Measurements from ENCODE around the gene ASPSCR1. TPM values are rescaled to one million over a fixed set of nuclear protein-coding genes. Genes with fewer than 3 reads are reported as not detected.
A peak's percentile ranks its signal among the peaks of the same experiment; 100 is the strongest.

ASPSCR1 gene
- total RNA-seq, 2 donors from 2014 or later, result 14.1 to 18.8 TPM

DNA sequence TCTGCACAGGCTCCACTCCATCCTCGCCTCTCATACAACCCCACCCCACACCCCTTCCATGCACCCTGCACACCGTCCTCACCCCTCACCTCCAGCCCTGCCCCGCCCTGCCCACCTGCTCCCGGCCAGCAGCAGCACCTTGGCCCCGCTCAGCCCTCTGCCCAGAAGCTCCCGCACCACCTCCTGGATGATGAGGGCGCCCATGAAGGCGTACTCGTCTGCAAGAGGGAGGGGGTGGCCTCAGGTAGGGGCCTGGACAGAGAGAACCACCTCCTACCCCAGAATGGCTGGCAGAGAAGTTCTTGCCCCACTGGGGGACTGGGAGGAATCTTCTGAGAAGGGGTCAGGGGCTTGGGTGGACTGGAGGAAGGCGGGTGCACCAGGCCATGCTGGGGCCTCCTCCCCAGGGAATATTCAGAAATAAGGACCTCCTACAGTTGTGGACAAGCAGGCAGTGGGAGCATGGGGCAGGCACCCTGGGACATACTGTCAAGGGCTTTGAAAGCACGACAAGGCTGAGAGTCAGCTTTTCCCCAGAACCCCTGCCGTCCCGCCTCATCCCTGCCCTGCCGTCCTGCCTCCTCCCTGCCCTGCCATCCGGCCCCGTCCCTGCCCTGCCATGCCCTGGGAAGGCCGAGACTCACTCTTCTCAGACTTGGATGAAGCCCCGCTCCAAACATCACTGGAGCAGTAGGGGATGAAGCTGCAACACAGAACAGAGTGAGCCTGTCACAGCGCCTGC, 19.6 kb upstream of the ASPSCR1 start:
- no peak overlapping the region for H3K4me3 ChIP-seq
- peaks cover 0 to 23% of the 10 kb centered on the region in 2 donors for H3K4me1 ChIP-seq
- no peaks in the 10 kb centered on the region for H3K36me3 ChIP-seq
- TF ChIP-seq, protein P1, sequence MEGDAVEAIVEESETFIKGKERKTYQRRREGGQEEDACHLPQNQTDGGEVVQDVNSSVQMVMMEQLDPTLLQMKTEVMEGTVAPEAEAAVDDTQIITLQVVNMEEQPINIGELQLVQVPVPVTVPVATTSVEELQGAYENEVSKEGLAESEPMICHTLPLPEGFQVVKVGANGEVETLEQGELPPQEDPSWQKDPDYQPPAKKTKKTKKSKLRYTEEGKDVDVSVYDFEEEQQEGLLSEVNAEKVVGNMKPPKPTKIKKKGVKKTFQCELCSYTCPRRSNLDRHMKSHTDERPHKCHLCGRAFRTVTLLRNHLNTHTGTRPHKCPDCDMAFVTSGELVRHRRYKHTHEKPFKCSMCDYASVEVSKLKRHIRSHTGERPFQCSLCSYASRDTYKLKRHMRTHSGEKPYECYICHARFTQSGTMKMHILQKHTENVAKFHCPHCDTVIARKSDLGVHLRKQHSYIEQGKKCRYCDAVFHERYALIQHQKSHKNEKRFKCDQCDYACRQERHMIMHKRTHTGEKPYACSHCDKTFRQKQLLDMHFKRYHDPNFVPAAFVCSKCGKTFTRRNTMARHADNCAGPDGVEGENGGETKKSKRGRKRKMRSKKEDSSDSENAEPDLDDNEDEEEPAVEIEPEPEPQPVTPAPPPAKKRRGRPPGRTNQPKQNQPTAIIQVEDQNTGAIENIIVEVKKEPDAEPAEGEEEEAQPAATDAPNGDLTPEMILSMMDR (IDR thresholded peaks at IDR 0.05), result no peak
- no peaks in the 10 kb centered on the region for H3K9me3 ChIP-seq
- no peak overlapping the region for H3K27ac ChIP-seq
- no peak for DNase-seq (ENCODE audit: low spot score)
- H3K27me3 ChIP-seq, result peaks cover 11 to 34% of the 10 kb centered on the region in 2 donors

DNA sequence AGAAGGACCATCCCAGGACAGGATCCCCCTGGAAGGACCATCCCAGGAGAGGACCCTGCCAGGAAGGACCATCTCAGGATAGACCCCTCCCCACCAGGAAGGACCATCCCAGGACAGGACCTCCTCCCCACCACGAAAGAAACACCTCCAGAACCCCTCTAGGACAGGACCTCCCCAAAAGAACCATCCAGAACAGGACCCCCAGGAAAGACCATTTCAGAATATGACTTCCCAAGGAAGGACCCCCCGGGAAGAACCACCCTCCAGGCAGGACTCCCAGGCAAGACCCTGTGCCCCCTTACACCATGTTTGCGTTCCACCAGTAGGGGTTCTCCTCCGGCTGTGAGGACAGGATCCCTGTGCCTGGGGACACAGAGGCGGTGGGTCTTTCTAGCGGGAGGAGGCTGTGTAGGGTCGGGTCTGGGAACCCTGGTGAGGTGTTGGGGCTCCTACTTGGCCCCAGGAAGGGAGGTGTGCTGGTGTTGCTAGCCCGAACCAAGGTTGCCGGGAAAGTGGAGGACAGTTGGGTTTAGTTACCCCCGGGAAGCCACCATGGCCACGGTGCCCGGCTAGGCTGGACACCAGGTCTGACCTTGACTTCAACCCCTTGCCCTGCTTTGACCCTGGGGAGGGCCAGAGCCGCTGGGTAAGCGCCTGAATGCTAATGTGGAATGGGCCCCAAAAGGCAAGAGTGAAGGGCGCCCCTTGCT, 18.6 kb upstream of the ASPSCR1 start:
- no peak overlapping the region for H3K4me3 ChIP-seq
- TF ChIP-seq, protein P1 (IDR thresholded peaks at IDR 0.05), result no peak
- H3K4me1 ChIP-seq, result peaks cover 0 to 23% of the 10 kb centered on the region in 2 donors
- no peaks in the 10 kb centered on the region for H3K36me3 ChIP-seq
- peaks cover 11 to 34% of the 10 kb centered on the region in 2 donors for H3K27me3 ChIP-seq
- H3K9me3 ChIP-seq, result no peaks in the 10 kb centered on the region
- no peak for DNase-seq (ENCODE audit: low spot score)
- no peak overlapping the region for H3K27ac ChIP-seq

- H3K27ac ChIP-seq, result no peak overlapping the region
- H3K36me3 ChIP-seq, result no peaks in the 10 kb centered on the region
- no peaks in the 10 kb centered on the region for H3K9me3 ChIP-seq
- no peak for DNase-seq (ENCODE audit: low spot score)
- peaks cover 11 to 34% of the 10 kb centered on the region in 2 donors for H3K27me3 ChIP-seq
- TF ChIP-seq, protein P1 (IDR thresholded peaks at IDR 0.05), result peak; percentile 83 to 89
- H3K4me1 ChIP-seq, result peaks cover 0 to 23% of the 10 kb centered on the region in 2 donors
- H3K4me3 ChIP-seq, result peak overlapping the region; percentile 21 to 49
Measured at GRCh38 chr17:81959362-81960129, 17.9 kb upstream of the ASPSCR1 start.

GRCh38 chr17:81960130-81960958, 17.1 kb upstream of the ASPSCR1 start:
- TF ChIP-seq, protein P1 (IDR thresholded peaks at IDR 0.05), result no peak
- Histone ChIP-seq H3K9me3 (no peaks in the 10 kb centered on the region), H3K27me3 (peaks cover 11 to 34% of the 10 kb centered on the region in 2 donors), H3K36me3 (no peaks in the 10 kb centered on the region), H3K4me3 (peak overlapping the region; percentile 21 to 49), H3K4me1 (peaks cover 0 to 23% of the 10 kb centered on the region in 2 donors), H3K27ac (no peak overlapping the region)
- no peak for DNase-seq (ENCODE audit: low spot score)

DNA sequence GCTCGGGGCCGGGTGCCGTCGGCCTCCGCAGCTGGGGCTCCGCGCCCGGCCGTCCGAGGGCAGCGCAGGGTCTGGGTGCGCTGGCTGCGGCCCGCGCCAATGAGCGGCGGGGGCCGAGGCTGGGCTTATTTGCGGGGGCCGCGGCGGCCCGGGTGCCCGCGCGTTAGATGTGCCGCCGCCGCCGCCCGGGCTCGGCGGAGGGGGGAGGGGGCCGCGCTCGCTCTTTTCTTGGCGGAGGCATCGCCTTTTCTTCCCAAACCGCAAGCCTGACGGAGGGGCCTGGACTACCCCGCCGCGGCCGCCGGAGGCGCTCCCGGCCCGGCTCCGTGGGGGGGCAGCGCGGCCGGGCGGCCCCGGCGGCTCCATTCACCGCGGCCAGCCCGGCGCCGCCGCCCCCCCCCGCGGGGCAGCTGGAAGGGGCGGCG, 16.3 kb upstream of the ASPSCR1 start, which contains the start of gene NOTUM:
NOTUM (minus strand) TSS at position 101 of the 425 bp plus-strand sequence. CDS start 278 bp downstream, outside the sequence.
- no peaks in the 10 kb centered on the region for H3K9me3 ChIP-seq
- no peak for DNase-seq (ENCODE audit: low spot score)
- H3K27ac ChIP-seq, result no peak within 1 kb of the TSS
- peaks cover 0 to 23% of the 10 kb centered on the region in 2 donors for H3K4me1 ChIP-seq
- H3K4me3 ChIP-seq, result peak within 1 kb of the TSS; percentile 21 to 49
- peaks cover 11 to 34% of the 10 kb centered on the region in 2 donors for H3K27me3 ChIP-seq
- H3K36me3 ChIP-seq, result no peaks in the 10 kb centered on the region
- TF ChIP-seq, protein P1 (IDR thresholded peaks at IDR 0.05), result no peak
